ENCODE data around the gene LUC7L3. TPM values are rescaled to one million over a fixed set of nuclear protein-coding genes. Genes with fewer than 3 reads are reported as not detected.

LUC7L3 gene
- total RNA-seq, 4 donors from 2014 or later: 31.6 to 70.2 (median 51.6) TPM

Small RNA genes within 50 kb of the gene (microRNA-seq; reads per million reads assigned to microRNA genes)
- 0 reads per million in 2 donors for gene MIR8059 (ENCODE audit: borderline number of aligned reads in 1 of 2, borderline replicate concordance in 2 of 2)

Other genes with a start within 250 kb of the LUC7L3 start
- gene RSAD1, start 240.7 kb upstream of the LUC7L3 start, total RNA-seq: 10 to 100 TPM; 21.5 to 40.5 (median 26.5) TPM
- gene MYCBPAP, start 211.2 kb upstream of the LUC7L3 start, total RNA-seq: 1 to 10 TPM in 1 of 4 donors, under 1 TPM in 3; 0.38 to 2.3 (median 0.54) TPM
- gene EPN3, start 186.9 kb upstream of the LUC7L3 start, total RNA-seq: 100 to 1,000 TPM in 3 of 4 donors, 10 to 100 TPM in 1; 99.2 to 174 (median 115) TPM
- 10 to 100 TPM; 27.6 to 56.0 (median 40.6) TPM for gene SPATA20, start 172.4 kb upstream of the LUC7L3 start, total RNA-seq
- 1 to 10 TPM; 1.3 to 3.1 (median 1.8) TPM for gene CACNA1G, start 158.9 kb upstream of the LUC7L3 start, total RNA-seq
- gene ABCC3, start 84.7 kb upstream of the LUC7L3 start, total RNA-seq: 10 to 100 TPM; 25.8 to 47.5 (median 35.2) TPM
- 10 to 100 TPM; 22.4 to 31.1 (median 22.7) TPM for gene ANKRD40, start 11.7 kb upstream of the LUC7L3 start, total RNA-seq
- not detected for gene ANKRD40CL, start 47.9 kb downstream of the LUC7L3 start, total RNA-seq
- gene WFIKKN2, start 116.0 kb downstream of the LUC7L3 start, total RNA-seq: under 1 TPM in 3 of 4 donors, not detected in 1; 0.26 to 0.61 (median 0.59) TPM
- gene TOB1, start 146.8 kb downstream of the LUC7L3 start, total RNA-seq: 100 to 1,000 TPM; 130 to 156 (median 142) TPM

All from lower leg skin (tissue), 4 donors.